ENCODE results near the gene TXK.

TXK gene

GRCh38 chr4:48163746-48164145 is 29.7 kb upstream of the TXK start:
- Histone ChIP-seq H3K4me3 (ENCODE audit: insufficient read depth, low read depth, low read length) (no peak overlapping the region), H3K27ac (ENCODE audit: insufficient read depth, low read depth, low read length, poor library complexity, severe bottlenecking) (no peak overlapping the region), H3K27me3 (ENCODE audit: control insufficient read depth, insufficient read depth, low read length, poor library complexity, severe bottlenecking) (no peaks in the 10 kb centered on the region), H3K9me3 (ENCODE audit: control insufficient read depth, low read length) (no peaks in the 10 kb centered on the region), H3K4me1 (ENCODE audit: control insufficient read depth, insufficient read depth, low read length) (no peaks in the 10 kb centered on the region), H3K36me3 (ENCODE audit: control insufficient read depth, insufficient read depth, low read length) (no peaks in the 10 kb centered on the region)
- 94 to 100% methylated on average over 1 of the region's 1 CpG for whole genome bisulfite sequencing, 2 experiments

DNA sequence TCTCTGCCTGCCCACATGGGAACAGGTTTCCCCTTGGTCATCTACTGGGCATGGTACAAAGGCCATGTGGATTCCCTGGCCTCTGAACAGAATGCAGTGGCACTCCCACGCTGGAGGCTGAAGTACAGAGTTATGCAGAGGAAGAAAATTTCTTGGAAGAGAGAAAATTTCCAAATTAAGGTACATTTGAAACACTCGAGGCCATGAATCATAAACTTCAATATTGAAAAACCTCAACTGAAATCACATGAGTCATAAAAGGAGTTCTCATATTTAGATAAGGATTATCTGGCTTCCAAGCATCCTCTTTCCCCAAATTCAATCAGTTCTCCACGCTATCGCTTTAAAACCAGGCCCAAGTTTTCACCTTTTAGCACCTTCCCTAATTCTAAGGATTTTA is 28.1 kb upstream of the TXK start:
- H3K36me3 ChIP-seq (ENCODE audit: control insufficient read depth, insufficient read depth, low read length) = no peaks in the 10 kb centered on the region
- H3K4me3 ChIP-seq (ENCODE audit: insufficient read depth, low read depth, low read length) = no peak overlapping the region
- no peaks in the 10 kb centered on the region for H3K4me1 ChIP-seq (ENCODE audit: control insufficient read depth, insufficient read depth, low read length)
- H3K9me3 ChIP-seq (ENCODE audit: control insufficient read depth, low read length) = no peaks in the 10 kb centered on the region
- WGBS, 2 experiments = 88 to 91% methylated on average over 3 to 4 of the region's 4 CpGs
- H3K27me3 ChIP-seq (ENCODE audit: control insufficient read depth, insufficient read depth, low read length, poor library complexity, severe bottlenecking) = no peaks in the 10 kb centered on the region
- H3K27ac ChIP-seq (ENCODE audit: insufficient read depth, low read depth, low read length, poor library complexity, severe bottlenecking) = no peak overlapping the region

- H3K9me3 ChIP-seq (ENCODE audit: control insufficient read depth, low read length) = peaks cover 3% of the 10 kb centered on the region
- no peaks in the 10 kb centered on the region for H3K27me3 ChIP-seq (ENCODE audit: control insufficient read depth, insufficient read depth, low read length, poor library complexity, severe bottlenecking)
- WGBS, 2 experiments = 60 to 63% methylated on average over 3 of the region's 3 CpGs
- no peak overlapping the region for H3K4me3 ChIP-seq (ENCODE audit: insufficient read depth, low read depth, low read length)
- no peaks in the 10 kb centered on the region for H3K36me3 ChIP-seq (ENCODE audit: control insufficient read depth, insufficient read depth, low read length)
- H3K4me1 ChIP-seq (ENCODE audit: control insufficient read depth, insufficient read depth, low read length) = no peaks in the 10 kb centered on the region
- no peak overlapping the region for H3K27ac ChIP-seq (ENCODE audit: insufficient read depth, low read depth, low read length, poor library complexity, severe bottlenecking)
Observed at GRCh38 chr4:48157271-48157670, 23.2 kb upstream of the TXK start.

DNA sequence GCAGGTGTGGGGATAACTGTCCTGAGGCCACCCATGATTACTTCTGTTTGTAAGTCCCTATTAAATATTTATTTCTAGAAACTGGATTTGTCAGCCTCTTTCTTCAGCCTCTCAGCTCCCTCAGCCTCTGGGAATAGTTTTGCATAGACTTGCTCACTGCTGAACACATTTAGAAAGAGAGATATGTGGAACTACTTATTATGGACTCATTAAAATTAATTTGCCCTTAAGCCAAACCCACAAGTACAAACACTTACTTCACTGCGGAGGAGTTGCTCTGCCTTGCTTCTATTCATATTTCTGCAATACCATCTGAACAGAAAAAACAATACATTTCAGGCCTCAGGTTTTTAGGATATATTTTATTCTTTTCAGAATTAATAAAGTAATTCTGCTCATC is 22.4 kb upstream of the TXK start:
- H3K27ac ChIP-seq (ENCODE audit: insufficient read depth, low read depth, low read length, poor library complexity, severe bottlenecking) = no peak overlapping the region
- H3K27me3 ChIP-seq (ENCODE audit: control insufficient read depth, insufficient read depth, low read length, poor library complexity, severe bottlenecking) = no peaks in the 10 kb centered on the region
- peaks cover 3% of the 10 kb centered on the region for H3K9me3 ChIP-seq (ENCODE audit: control insufficient read depth, low read length)
- H3K4me1 ChIP-seq (ENCODE audit: control insufficient read depth, insufficient read depth, low read length) = no peaks in the 10 kb centered on the region
- no peak overlapping the region for H3K4me3 ChIP-seq (ENCODE audit: insufficient read depth, low read depth, low read length)
- 93 to 100% methylated on average over 1 of the region's 1 CpG for WGBS, 2 experiments
- no peaks in the 10 kb centered on the region for H3K36me3 ChIP-seq (ENCODE audit: control insufficient read depth, insufficient read depth, low read length)

DNA sequence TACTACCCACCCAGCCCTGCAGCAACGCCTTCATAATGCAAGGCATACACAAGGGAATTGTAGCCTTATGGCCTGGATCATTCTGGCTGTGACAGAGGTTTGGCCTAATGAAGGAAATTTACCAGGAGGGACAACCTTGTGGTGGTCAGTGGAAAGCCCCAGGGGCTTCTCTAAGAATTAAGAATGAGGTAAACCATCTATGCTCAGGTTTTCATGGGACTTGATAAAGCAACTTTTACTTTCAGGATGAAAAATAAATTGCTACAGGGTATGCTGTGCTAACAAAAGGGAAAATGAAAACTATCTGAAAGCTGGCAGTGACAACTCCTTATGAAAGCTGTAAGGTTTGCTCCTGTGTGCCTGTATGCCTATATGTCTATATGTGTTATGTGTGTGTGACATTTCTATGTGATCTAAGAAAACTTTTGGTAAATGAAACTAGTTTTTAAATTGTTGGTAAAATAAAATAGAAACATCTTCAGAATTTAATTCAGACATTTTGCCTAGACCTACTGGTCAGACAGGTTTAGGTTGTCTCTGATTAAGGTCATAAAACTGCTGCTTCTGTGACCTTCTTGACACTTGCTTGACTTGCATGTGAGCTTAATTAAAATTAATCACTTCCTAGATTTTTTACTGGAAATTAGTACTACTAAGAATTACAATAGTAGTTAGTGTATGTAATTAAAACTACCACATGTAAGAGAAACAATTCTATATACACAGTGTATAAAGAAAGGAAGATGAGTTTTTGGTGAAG is 19.9 kb upstream of the TXK start:
- Histone ChIP-seq H3K27me3 (ENCODE audit: control insufficient read depth, insufficient read depth, low read length, poor library complexity, severe bottlenecking) (no peaks in the 10 kb centered on the region), H3K27ac (ENCODE audit: insufficient read depth, low read depth, low read length, poor library complexity, severe bottlenecking) (no peak overlapping the region), H3K36me3 (ENCODE audit: control insufficient read depth, insufficient read depth, low read length) (no peaks in the 10 kb centered on the region), H3K9me3 (ENCODE audit: control insufficient read depth, low read length) (peaks cover 3% of the 10 kb centered on the region), H3K4me3 (ENCODE audit: insufficient read depth, low read depth, low read length) (no peak overlapping the region), H3K4me1 (ENCODE audit: control insufficient read depth, insufficient read depth, low read length) (no peaks in the 10 kb centered on the region)
- 90 to 95% methylated on average over 1 of the region's 1 CpG for WGBS, 2 experiments

- Histone ChIP-seq H3K27ac (ENCODE audit: insufficient read depth, low read depth, low read length, poor library complexity, severe bottlenecking) (no peak overlapping the region), H3K4me3 (ENCODE audit: insufficient read depth, low read depth, low read length) (no peak overlapping the region), H3K27me3 (ENCODE audit: control insufficient read depth, insufficient read depth, low read length, poor library complexity, severe bottlenecking) (no peaks in the 10 kb centered on the region), H3K4me1 (ENCODE audit: control insufficient read depth, insufficient read depth, low read length) (no peaks in the 10 kb centered on the region), H3K9me3 (ENCODE audit: control insufficient read depth, low read length) (peaks cover 3% of the 10 kb centered on the region), H3K36me3 (ENCODE audit: control insufficient read depth, insufficient read depth, low read length) (no peaks in the 10 kb centered on the region)
- WGBS, 2 experiments = 85 to 87% methylated on average over 3 to 4 of the region's 5 CpGs
Observed at GRCh38 chr4:48152259-48152658, 18.2 kb upstream of the TXK start.

- 90 to 91% methylated on average over 3 of the region's 3 CpGs for WGBS, 2 experiments
- Histone ChIP-seq H3K27me3 (ENCODE audit: control insufficient read depth, insufficient read depth, low read length, poor library complexity, severe bottlenecking) (no peaks in the 10 kb centered on the region), H3K9me3 (ENCODE audit: control insufficient read depth, low read length) (no peaks in the 10 kb centered on the region), H3K27ac (ENCODE audit: insufficient read depth, low read depth, low read length, poor library complexity, severe bottlenecking) (no peak overlapping the region), H3K36me3 (ENCODE audit: control insufficient read depth, insufficient read depth, low read length) (no peaks in the 10 kb centered on the region), H3K4me1 (ENCODE audit: control insufficient read depth, insufficient read depth, low read length) (no peaks in the 10 kb centered on the region), H3K4me3 (ENCODE audit: insufficient read depth, low read depth, low read length) (no peak overlapping the region)
Observed at GRCh38 chr4:48149827-48150370, 15.8 kb upstream of the TXK start.

GRCh38 chr4:48147621-48148020 is 13.6 kb upstream of the TXK start:
- H3K4me3 ChIP-seq (ENCODE audit: insufficient read depth, low read depth, low read length) = no peak overlapping the region
- H3K36me3 ChIP-seq (ENCODE audit: control insufficient read depth, insufficient read depth, low read length) = no peaks in the 10 kb centered on the region
- H3K4me1 ChIP-seq (ENCODE audit: control insufficient read depth, insufficient read depth, low read length) = no peaks in the 10 kb centered on the region
- no peaks in the 10 kb centered on the region for H3K27me3 ChIP-seq (ENCODE audit: control insufficient read depth, insufficient read depth, low read length, poor library complexity, severe bottlenecking)
- H3K27ac ChIP-seq (ENCODE audit: insufficient read depth, low read depth, low read length, poor library complexity, severe bottlenecking) = no peak overlapping the region
- no peaks in the 10 kb centered on the region for H3K9me3 ChIP-seq (ENCODE audit: control insufficient read depth, low read length)
- WGBS, 2 experiments = no CpG with 5 or more reads among the region's 1 CpG

GRCh38 chr4:48141048-48141447 is 7.0 kb upstream of the TXK start:
- WGBS, 2 experiments = 3 to 12% methylated on average over 1 of the region's 2 CpGs
- no peaks in the 10 kb centered on the region for H3K36me3 ChIP-seq (ENCODE audit: control insufficient read depth, insufficient read depth, low read length)

DNA sequence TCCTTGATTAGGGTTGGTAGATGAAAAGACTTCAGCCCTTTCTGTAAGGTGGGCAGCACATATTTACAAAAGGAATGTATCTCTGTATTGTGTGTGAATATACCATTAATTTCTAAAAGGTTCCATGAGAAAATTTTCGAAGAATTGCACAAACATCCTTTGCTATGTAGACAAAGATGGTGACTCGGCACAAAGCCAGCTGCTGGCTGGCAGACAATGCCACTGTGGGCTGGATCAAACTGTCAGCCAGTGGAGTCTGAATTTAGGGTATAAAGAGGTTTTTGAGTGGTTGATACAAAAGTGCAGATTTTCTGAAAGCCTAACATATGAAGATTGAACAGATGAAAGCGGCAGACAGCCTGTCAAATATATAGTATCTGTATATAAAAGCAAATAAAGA is 5.6 kb upstream of the TXK start:
- 94% methylated on average over 3 of the region's 3 CpGs for WGBS, 2 experiments
- Histone ChIP-seq H3K9me3 (ENCODE audit: control insufficient read depth, low read length) (no peaks in the 10 kb centered on the region), H3K27me3 (ENCODE audit: control insufficient read depth, insufficient read depth, low read length, poor library complexity, severe bottlenecking) (no peaks in the 10 kb centered on the region), H3K27ac (ENCODE audit: insufficient read depth, low read depth, low read length, poor library complexity, severe bottlenecking) (no peak overlapping the region), H3K4me1 (ENCODE audit: control insufficient read depth, insufficient read depth, low read length) (no peaks in the 10 kb centered on the region), H3K4me3 (ENCODE audit: insufficient read depth, low read depth, low read length) (no peak overlapping the region), H3K36me3 (ENCODE audit: control insufficient read depth, insufficient read depth, low read length) (no peaks in the 10 kb centered on the region)

More at GRCh38 chr4:48141048-48141447, 7.0 kb upstream of the TXK start:
- H3K9me3 ChIP-seq (ENCODE audit: control insufficient read depth, low read length) = no peaks in the 10 kb centered on the region
- H3K27me3 ChIP-seq (ENCODE audit: control insufficient read depth, insufficient read depth, low read length, poor library complexity, severe bottlenecking) = no peaks in the 10 kb centered on the region
- no peak overlapping the region for H3K27ac ChIP-seq (ENCODE audit: insufficient read depth, low read depth, low read length, poor library complexity, severe bottlenecking)
- no peak overlapping the region for H3K4me3 ChIP-seq (ENCODE audit: insufficient read depth, low read depth, low read length)
- no peaks in the 10 kb centered on the region for H3K4me1 ChIP-seq (ENCODE audit: control insufficient read depth, insufficient read depth, low read length)

Measured in ectodermal cell (in vitro differentiated cells).